Liver (tissue), 9 donors: Measurements from ENCODE around the gene THOC1. TPM values are rescaled to one million over a fixed set of nuclear protein-coding genes. Genes with fewer than 3 reads are reported as not detected.

Experiments used
- DNase-seq: peaks from one replicate; pipeline ENCODE4 v3.0.0-alpha.2; 2017; ENCODE audit warnings: low spot score
- H3K27ac ChIP-seq, 2 donors: one replicate each; pipeline ENCODE4 v1.7.0; 2013; ENCODE audit warnings: inconsistent platforms in 2 of 2, low read length in 2 of 2, control low read depth in 1 of 2, low read depth in 1 of 2, mild to moderate bottlenecking in 1 of 2
- H3K27me3 ChIP-seq, 4 donors: one replicate each; pipeline versions ENCODE4 v1.6.1 to v1.7.0; 2013; ENCODE audit warnings: low read length in 3 of 4, inconsistent platforms in 1 of 4, mild to moderate bottlenecking in 1 of 4, moderate library complexity in 1 of 4; ENCODE audit not compliant: control insufficient read depth in 4 of 4, insufficient read depth in 4 of 4
- H3K36me3 ChIP-seq, 4 donors: one replicate each; pipeline versions ENCODE4 v1.6.1 to v1.7.0; 2013; ENCODE audit warnings: low read length in 3 of 4, mild to moderate bottlenecking in 3 of 4, low read depth in 1 of 4, moderate library complexity in 1 of 4; ENCODE audit not compliant: control insufficient read depth in 4 of 4, insufficient read depth in 3 of 4
- H3K4me1 ChIP-seq, 4 donors: one replicate each; pipeline versions ENCODE4 v1.6.1 to v1.7.0; 2013; ENCODE audit warnings: low read length in 3 of 4, mild to moderate bottlenecking in 3 of 4, moderate library complexity in 1 of 4; ENCODE audit not compliant: control insufficient read depth in 4 of 4, insufficient read depth in 4 of 4
- H3K4me3 ChIP-seq, 3 donors: one replicate each; pipeline versions ENCODE4 v1.6.1 to v1.7.0; 2013; ENCODE audit warnings: low read length in 3 of 3, control low read depth in 1 of 3, low read depth in 1 of 3, mild to moderate bottlenecking in 1 of 3
- H3K9ac ChIP-seq, 2 donors: one replicate each; pipeline ENCODE4 v1.7.0; 2013; ENCODE audit warnings: low read length in 2 of 2, mild to moderate bottlenecking in 2 of 2, moderate library complexity in 2 of 2, control low read depth in 1 of 2, low read depth in 1 of 2
- H3K9me3 ChIP-seq, 4 donors: one replicate each; pipeline versions ENCODE4 v1.6.1 to v1.7.0; 2013; ENCODE audit warnings: low read length in 3 of 4; ENCODE audit not compliant: control insufficient read depth in 4 of 4
- ATF3 ChIP-seq: IDR thresholded peaks from 2 replicates; pipeline ENCODE4 v1.6.1; 2016; ENCODE audit warnings: antibody characterized with exemption
- CTCF ChIP-seq: fragments of 150-350 bp; IDR thresholded peaks from 2 replicates; pipeline ENCODE4 v1.5.1; 2017; ENCODE audit warnings: improper control_type of control experiment, low read depth, low read length; ENCODE audit not compliant: missing input control
- EGR1 ChIP-seq, 2 donors: IDR thresholded peaks; 2 replicates each; pipeline ENCODE4 v1.6.1; 2016 to 2018; ENCODE audit warnings: antibody characterized with exemption in 2 of 2, low read depth in 2 of 2
- FOXA1 ChIP-seq: IDR thresholded peaks from 2 replicates; pipeline ENCODE4 v1.6.1; 2016; ENCODE audit warnings: antibody characterized with exemption
- FOXA2 ChIP-seq: IDR thresholded peaks from 2 replicates; pipeline ENCODE4 v1.6.1; 2016; ENCODE audit warnings: antibody characterized with exemption
- GABPA ChIP-seq, 2 donors: IDR thresholded peaks in 1 of 2; conservative IDR thresholded peaks in 1 of 2; 2 replicates each; pipeline ENCODE4 v1.6.1; 2016; ENCODE audit warnings: antibody characterized with exemption in 2 of 2, mild to moderate bottlenecking in 1 of 2, moderate library complexity in 1 of 2
- HNF4A ChIP-seq, 2 donors: conservative IDR thresholded peaks; 2 replicates each; pipeline ENCODE4 v1.6.1; 2016; ENCODE audit warnings: antibody characterized with exemption in 2 of 2, mild to moderate bottlenecking in 2 of 2
- HNF4G ChIP-seq: IDR thresholded peaks from 2 replicates; pipeline ENCODE4 v1.6.1; 2016; ENCODE audit warnings: antibody characterized with exemption
- MAX ChIP-seq: IDR thresholded peaks from 2 replicates; pipeline ENCODE4 v1.6.1; 2016; ENCODE audit warnings: antibody characterized with exemption
- NR2F2 ChIP-seq: IDR thresholded peaks from 2 replicates; pipeline ENCODE4 v1.6.1; 2016; ENCODE audit warnings: antibody characterized with exemption
- RAD21 ChIP-seq, 2 donors: IDR thresholded peaks; 2 replicates each; pipeline ENCODE4 v1.6.1; 2016; ENCODE audit warnings: antibody characterized with exemption in 2 of 2, mild to moderate bottlenecking in 2 of 2
- REST ChIP-seq: IDR thresholded peaks from 2 replicates; pipeline ENCODE4 v1.6.1; 2016; ENCODE audit warnings: antibody characterized with exemption, mild to moderate bottlenecking
- RXRA ChIP-seq, 2 donors: IDR thresholded peaks; 2 replicates each; pipeline ENCODE4 v1.6.1; 2017 to 2018; ENCODE audit warnings: antibody characterized with exemption in 2 of 2, mild to moderate bottlenecking in 1 of 2
- SP1 ChIP-seq: IDR thresholded peaks from 2 replicates; pipeline ENCODE4 v1.6.1; 2018; ENCODE audit warnings: antibody characterized with exemption, mild to moderate bottlenecking
- TAF1 ChIP-seq: conservative IDR thresholded peaks from 2 replicates; pipeline ENCODE4 v1.6.1; 2016; ENCODE audit warnings: antibody characterized with exemption, mild to moderate bottlenecking
- ZBTB33 ChIP-seq: IDR thresholded peaks from 2 replicates; pipeline ENCODE4 v1.6.1; 2016; ENCODE audit warnings: antibody characterized with exemption
- WGBS: extraction: QIAGEN DNeasy Blood & Tissue Kit; methylation state at CpG from one replicate; pipeline ENCODE4 v1.1.7; 2013; 5-methylcytosine and 5-hydroxymethylcytosine counted together
- polyA plus RNA-seq, 2 donors: library from polyadenylated mRNA; stranded (reverse) in 1 of 2; unstranded in 1 of 2; fragments of 200-250 nt in 1 of 2; fragments of >200 nt in 1 of 2; fragmentation: Nextera tagmentation in 1 of 2; extraction: Ambion mirVana in 1 of 2; gene quantifications; one replicate each; pipeline versions ENCODE4 v1.2.1 to v1.2.3, GENCODE V29; 2013 to 2015
- total RNA-seq, 2 donors: library from RNA; depleted of rRNA; stranded (reverse); fragments of >200 nt; gene quantifications; one replicate each; pipeline ENCODE4 v1.2.3, GENCODE V29; 2014
- donor health status: healthy.
- donor health status: healthy.
- donor health status: healthy.
- donor health status: healthy.
- donor health status: healthy.

Gene THOC1
- total and polyA plus RNA-seq, 4 donors, result 5.2 to 30.5 (median 22.0) TPM

- Histone ChIP-seq H3K27ac (no peak overlapping the region), H3K36me3 (peaks cover 1 to 81% (median 54%) of the 10 kb centered on the region in 4 donors), H3K27me3 (no peaks in the 10 kb centered on the region), H3K9me3 (no peaks in the 10 kb centered on the region), H3K9ac (no peak overlapping the region), H3K4me1 (no peaks in the 10 kb centered on the region), H3K4me3 (no peak overlapping the region)
- DNase-seq, result no peak
- WGBS, result 97% methylated on average over 1 of the region's 1 CpG
- TF ChIP-seq FOXA2, result no peak
- no peak for TF ChIP-seq RAD21 (IDR thresholded peaks at IDR 0.05)
- no peak for TF ChIP-seq CTCF
- TF ChIP-seq EGR1 (IDR thresholded peaks at IDR 0.05; ENCODE audit: low read depth in 2 of 2), result no peak
- TF ChIP-seq SP1, result no peak
- no peak for TF ChIP-seq FOXA1
- no peak for TF ChIP-seq RXRA (IDR thresholded peaks at IDR 0.05)
- no peak for TF ChIP-seq NR2F2
- no peak for TF ChIP-seq MAX
- TF ChIP-seq REST, result no peak
- no peak for TF ChIP-seq ATF3
- no peak for TF ChIP-seq TAF1
- TF ChIP-seq GABPA (IDR thresholded peaks at IDR 0.05 in 1 of 2, conservative IDR thresholded peaks at IDR 0.05 in 1 of 2), result no peak
- TF ChIP-seq ZBTB33, result no peak
- TF ChIP-seq HNF4G, result no peak
Observed at GRCh38 chr18:253121-253520, 14.7 kb downstream of the THOC1 start.

- Histone ChIP-seq H3K4me3 (no peak overlapping the region), H3K27me3 (no peaks in the 10 kb centered on the region), H3K27ac (no peak overlapping the region), H3K9ac (no peak overlapping the region), H3K4me1 (no peaks in the 10 kb centered on the region), H3K9me3 (no peaks in the 10 kb centered on the region), H3K36me3 (peaks cover 3 to 76% (median 53%) of the 10 kb centered on the region in 4 donors)
- no peak for DNase-seq
- TF ChIP-seq HNF4A (conservative IDR thresholded peaks at IDR 0.05) (no peak), SP1 (no peak), FOXA2 (no peak), REST (no peak), GABPA (IDR thresholded peaks at IDR 0.05 in 1 of 2, conservative IDR thresholded peaks at IDR 0.05 in 1 of 2) (no peak), EGR1 (IDR thresholded peaks at IDR 0.05; ENCODE audit: low read depth in 2 of 2) (no peak), FOXA1 (no peak)
- 98% methylated on average over 5 of the region's 5 CpGs for WGBS
Observed at GRCh38 chr18:251572-251971, 16.3 kb downstream of the THOC1 start.
